ENCODE data around the gene COL6A1. TPM values are rescaled to one million over a fixed set of nuclear protein-coding genes. Genes with fewer than 3 reads are reported as not detected.
"Not testable (repeated sequence)": the region's sequence is repeated elsewhere in the genome, so short reads cannot be mapped to it uniquely, and the experiment has no call there.

Gene COL6A1
- total RNA-seq, 2 donors from 2014 or later = 814 to 1,189 TPM

GRCh38 chr21:45950740-45951515, 30.6 kb upstream of the COL6A1 start:
- H3K27me3 ChIP-seq (replicated peaks; ENCODE audit: insufficient read depth) = no peaks in the 10 kb centered on the region
- peak overlapping the region; percentile 21 for H3K4me3 ChIP-seq
- peak overlapping the region; percentile 53 to 71 for H3K27ac ChIP-seq
- H3K36me3 ChIP-seq = no peaks in the 10 kb centered on the region
- DNase-seq (ENCODE audit: low spot score) = no peak
- peak; percentile 24 for ATAC-seq (ENCODE audit: insufficient number of reproducible peaks, low FRiP score, low read depth)
- TF ChIP-seq CTCF (IDR thresholded peaks at IDR 0.05) = no peak
- H3K4me1 ChIP-seq (ENCODE audit: control insufficient read depth in 1 of 2, low read depth in 2 of 2) = peaks cover 28 to 56% of the 10 kb centered on the region in 2 donors
- no peaks in the 10 kb centered on the region for H3K9me3 ChIP-seq

GRCh38 chr21:45951676-45952075, 29.9 kb upstream of the COL6A1 start:
- H3K36me3 ChIP-seq = no peaks in the 10 kb centered on the region
- DNase-seq (ENCODE audit: low spot score) (no peak), ATAC-seq (ENCODE audit: insufficient number of reproducible peaks, low FRiP score, low read depth) (no peak)
- H3K9me3 ChIP-seq = no peaks in the 10 kb centered on the region
- no peak overlapping the region for H3K4me3 ChIP-seq
- peaks cover 28 to 56% of the 10 kb centered on the region in 2 donors for H3K4me1 ChIP-seq (ENCODE audit: control insufficient read depth in 1 of 2, low read depth in 2 of 2)
- TF ChIP-seq CTCF (IDR thresholded peaks at IDR 0.05) = no peak
- no peaks in the 10 kb centered on the region for H3K27me3 ChIP-seq (replicated peaks; ENCODE audit: insufficient read depth)
- peak overlapping the region; percentile 53 to 71 for H3K27ac ChIP-seq

- H3K4me1 ChIP-seq (ENCODE audit: control insufficient read depth in 1 of 2, low read depth in 2 of 2) = peaks cover 33 to 63% of the 10 kb centered on the region in 2 donors
- not testable (repeated sequence) for ATAC-seq (ENCODE audit: insufficient number of reproducible peaks, low FRiP score, low read depth); DNase-seq (ENCODE audit: low spot score); H3K27me3 ChIP-seq (replicated peaks; ENCODE audit: insufficient read depth); H3K36me3 ChIP-seq; H3K9me3 ChIP-seq; H3K4me3 ChIP-seq
- H3K27ac ChIP-seq = peak overlapping the region; percentile 96 to 97
These were observed 29.0 kb upstream of the COL6A1 start for GRCh38 chr21:45952527-45952926.

- Histone ChIP-seq H3K36me3 (no peaks in the 10 kb centered on the region), H3K27ac (peak overlapping the region; percentile 96 to 97), H3K4me3 (no peak overlapping the region), H3K4me1 (ENCODE audit: control insufficient read depth in 1 of 2, low read depth in 2 of 2) (peaks cover 36 to 67% of the 10 kb centered on the region in 2 donors), H3K27me3 (replicated peaks; ENCODE audit: insufficient read depth) (no peaks in the 10 kb centered on the region), H3K9me3 (no peaks in the 10 kb centered on the region)
- no peak for TF ChIP-seq CTCF (IDR thresholded peaks at IDR 0.05)
- no peak for ATAC-seq (ENCODE audit: insufficient number of reproducible peaks, low FRiP score, low read depth)
- DNase-seq (ENCODE audit: low spot score) = no peak
These were observed 28.6 kb upstream of the COL6A1 start for GRCh38 chr21:45952974-45953373.

GRCh38 chr21:45954261-45954660, 27.3 kb upstream of the COL6A1 start:
- DNase-seq (ENCODE audit: low spot score) = no peak
- peak overlapping the region; percentile 96 to 97 for H3K27ac ChIP-seq
- H3K27me3 ChIP-seq (replicated peaks; ENCODE audit: insufficient read depth) = no peaks in the 10 kb centered on the region
- H3K4me1 ChIP-seq (ENCODE audit: control insufficient read depth in 1 of 2, low read depth in 2 of 2) = peaks cover 42 to 72% of the 10 kb centered on the region in 2 donors
- TF ChIP-seq CTCF (IDR thresholded peaks at IDR 0.05) = peak; percentile 42
- H3K36me3 ChIP-seq = no peaks in the 10 kb centered on the region
- no peak overlapping the region for H3K4me3 ChIP-seq
- H3K9me3 ChIP-seq = no peaks in the 10 kb centered on the region
- ATAC-seq (ENCODE audit: insufficient number of reproducible peaks, low FRiP score, low read depth) = peak; percentile 37

All from thoracic aorta (tissue), 2 donors.